Naive B cell (primary cell): Measurements from ENCODE around the gene KAZN. TPM values are rescaled to one million over a fixed set of nuclear protein-coding genes. Genes with fewer than 3 reads are reported as not detected.

Experiments
- ATAC-seq, 2 donors: fragments of 150-1000 bp; cut with Tn5 transposase; 2 replicates each; pipeline ENCODE4 v1.10.0; 2021; ENCODE audit warnings: low read depth in 2 of 2, mild to moderate bottlenecking in 2 of 2, moderate library complexity in 2 of 2
- DNase-seq: peaks from one replicate; pipeline ENCODE4 v3.0.0; 2022
- H3K27ac Mint-ChIP-seq, 6 donors: one replicate each; pipeline ENCODE4 v1.8.0; 2020 to 2022; ENCODE audit warnings: mild to moderate bottlenecking in 6 of 6, mixed read lengths in 6 of 6, moderate library complexity in 5 of 6, inconsistent platforms in 2 of 6
- H3K27me3 Mint-ChIP-seq, 3 donors: one replicate each; pipeline ENCODE4 v1.8.0; 2021 to 2022; ENCODE audit warnings: mixed read lengths in 3 of 3, mild to moderate bottlenecking in 1 of 3
- H3K36me3 Mint-ChIP-seq, 2 donors: one replicate each; pipeline ENCODE4 v1.8.0; 2020 to 2022; ENCODE audit warnings: mixed read lengths in 2 of 2, inconsistent platforms in 1 of 2, mild to moderate bottlenecking in 1 of 2
- H3K4me1 Mint-ChIP-seq, 3 donors: one replicate each; pipeline ENCODE4 v1.8.0; 2020 to 2022; ENCODE audit warnings: mixed read lengths in 3 of 3, inconsistent platforms in 1 of 3, mild to moderate bottlenecking in 1 of 3, moderate library complexity in 1 of 3
- H3K4me3 Mint-ChIP-seq, 8 donors: one replicate each; pipeline ENCODE4 v1.8.0; 2020 to 2022; ENCODE audit warnings: mild to moderate bottlenecking in 8 of 8, mixed read lengths in 8 of 8, moderate library complexity in 8 of 8, inconsistent platforms in 2 of 8
- H3K9me3 Mint-ChIP-seq, 7 donors: one replicate each; pipeline ENCODE4 v1.8.0; 2020 to 2022; ENCODE audit warnings: mixed read lengths in 7 of 7, mild to moderate bottlenecking in 5 of 7, inconsistent platforms in 2 of 7, moderate library complexity in 1 of 7
- polyA plus RNA-seq, 6 donors: library from polyadenylated mRNA; unstranded; fragments of 300-500 nt; fragmentation: Illumina TruSeq; gene quantifications; one replicate each; pipeline ENCODE4 v1.2.3, GENCODE V29; 2021; ENCODE audit warnings: low read depth in 6 of 6

The KAZN gene
- polyA plus RNA-seq, 6 donors from 2014 or later: 0.16 TPM; not detected in 5

DNA sequence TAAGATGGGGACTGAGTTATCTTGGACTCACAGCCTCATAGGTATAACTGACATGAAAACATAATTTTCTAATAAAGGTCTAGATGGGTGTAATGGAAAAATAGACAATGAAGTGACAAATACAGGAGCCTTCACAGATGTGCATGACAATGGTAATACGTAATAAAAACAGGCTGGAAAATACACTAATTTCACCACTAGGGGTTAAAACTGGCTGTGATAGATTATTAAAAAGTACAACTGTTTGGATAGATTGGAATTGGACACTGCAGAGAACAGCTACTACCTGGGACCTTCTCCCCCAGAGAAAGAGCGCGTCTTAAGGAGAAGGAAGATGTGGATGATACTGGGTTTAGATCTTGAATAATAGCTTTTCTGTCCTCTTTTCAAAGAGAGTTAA, 9.8 kb downstream of the KAZN start:
- H3K4me3 Mint-ChIP-seq: no peak overlapping the region
- DNase-seq (no peak), ATAC-seq (no peak)
- peaks cover 0 to 2% (median 0%) of the 10 kb centered on the region in 7 donors for H3K9me3 Mint-ChIP-seq
- H3K27me3 Mint-ChIP-seq: peaks cover 7 to 30% (median 21%) of the 10 kb centered on the region in 3 donors
- H3K4me1 Mint-ChIP-seq: no peaks in the 10 kb centered on the region
- no peaks in the 10 kb centered on the region for H3K36me3 Mint-ChIP-seq
- no peak overlapping the region for H3K27ac Mint-ChIP-seq

DNA sequence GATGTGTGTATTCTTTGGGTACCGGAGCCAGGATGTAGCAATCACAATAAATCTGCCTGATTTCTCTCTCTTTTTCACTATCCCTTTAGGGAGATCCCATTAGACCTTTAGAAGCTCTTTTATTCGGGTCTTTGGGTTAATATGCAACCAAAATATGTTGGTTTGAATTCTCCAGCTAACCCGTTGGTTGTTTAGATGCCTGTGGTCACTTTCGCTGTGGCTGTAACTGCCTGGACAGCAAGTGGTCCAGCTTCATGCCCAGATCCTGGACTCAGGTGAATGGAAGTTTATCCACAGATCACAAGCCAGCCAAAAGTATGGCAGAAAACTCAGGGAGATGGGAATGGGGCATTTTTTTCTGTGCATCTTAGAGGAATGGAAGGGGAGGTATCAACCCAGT, 12.3 kb downstream of the KAZN start:
- Mint-ChIP-seq H3K27me3 (peaks cover 0 to 8% (median 0%) of the 10 kb centered on the region in 3 donors), H3K4me1 (no peaks in the 10 kb centered on the region), H3K27ac (no peak overlapping the region), H3K4me3 (no peak overlapping the region), H3K36me3 (no peaks in the 10 kb centered on the region), H3K9me3 (peaks cover 0 to 2% (median 0%) of the 10 kb centered on the region in 7 donors)
- no peak for ATAC-seq
- no peak for DNase-seq

GRCh38 chr1:14611792-14612191, 13.3 kb downstream of the KAZN start:
- H3K4me3 Mint-ChIP-seq: no peak overlapping the region
- H3K27me3 Mint-ChIP-seq: peaks cover 0 to 5% (median 0%) of the 10 kb centered on the region in 3 donors
- H3K27ac Mint-ChIP-seq: no peak overlapping the region
- no peak for DNase-seq
- ATAC-seq: no peak
- H3K36me3 Mint-ChIP-seq: no peaks in the 10 kb centered on the region
- no peaks in the 10 kb centered on the region for H3K4me1 Mint-ChIP-seq
- peaks cover 0 to 4% (median 0%) of the 10 kb centered on the region in 7 donors for H3K9me3 Mint-ChIP-seq

DNA sequence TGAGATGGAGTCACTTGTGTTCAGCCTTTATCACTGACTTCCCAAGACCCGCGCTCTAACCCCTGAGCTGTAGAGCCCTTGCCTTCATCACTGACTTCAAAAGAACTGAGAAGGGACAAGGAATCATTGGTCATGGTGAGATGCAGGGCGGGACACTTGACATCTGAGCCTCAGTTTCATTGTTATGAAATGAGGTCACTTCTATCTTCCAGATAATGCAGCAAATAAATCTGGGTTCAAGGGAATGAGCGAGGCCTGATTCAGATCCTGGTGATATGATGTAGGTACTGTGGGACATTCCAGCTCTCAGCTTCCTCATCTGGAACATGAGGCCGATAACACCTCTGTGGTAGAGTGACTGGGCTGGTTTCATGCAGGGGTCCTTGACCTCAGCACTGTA, 13.8 kb downstream of the KAZN start:
- DNase-seq (no peak), ATAC-seq (no peak)
- no peaks in the 10 kb centered on the region for H3K4me1 Mint-ChIP-seq
- peaks cover 0 to 6% (median 0%) of the 10 kb centered on the region in 7 donors for H3K9me3 Mint-ChIP-seq
- peaks cover 0 to 5% (median 0%) of the 10 kb centered on the region in 3 donors for H3K27me3 Mint-ChIP-seq
- no peak overlapping the region for H3K4me3 Mint-ChIP-seq
- H3K36me3 Mint-ChIP-seq: no peaks in the 10 kb centered on the region
- no peak overlapping the region for H3K27ac Mint-ChIP-seq

- DNase-seq (no peak), ATAC-seq (no peak)
- Mint-ChIP-seq H3K36me3 (peaks cover 0 to 6% of the 10 kb centered on the region in 2 donors), H3K9me3 (peaks cover 3 to 14% (median 11%) of the 10 kb centered on the region in 7 donors), H3K27ac (no peak overlapping the region), H3K27me3 (peaks cover 0 to 12% (median 10%) of the 10 kb centered on the region in 3 donors), H3K4me1 (no peaks in the 10 kb centered on the region), H3K4me3 (no peak overlapping the region)
Measured at GRCh38 chr1:14613926-14614325, 15.4 kb downstream of the KAZN start.

DNA sequence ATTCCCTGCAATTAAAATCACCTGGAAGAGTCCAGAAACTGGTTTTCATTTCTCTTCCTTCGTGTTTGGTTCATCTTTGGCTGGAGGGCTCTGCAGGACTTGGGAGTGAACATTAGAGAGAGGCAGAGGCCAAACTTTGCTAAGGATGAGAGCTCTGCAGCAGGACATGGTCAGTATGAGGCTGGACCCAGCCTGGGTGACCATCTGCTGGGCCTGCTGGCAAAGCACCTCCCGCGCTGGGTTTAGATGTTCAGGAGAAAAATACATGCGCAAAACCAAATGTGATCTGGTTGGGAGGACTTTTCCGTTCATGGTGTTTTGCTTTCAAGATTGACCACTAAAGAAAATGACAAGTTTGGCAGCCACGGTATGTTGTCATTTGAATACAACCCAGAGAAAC, 15.9 kb downstream of the KAZN start:
- Mint-ChIP-seq H3K4me3 (no peak overlapping the region), H3K9me3 (peaks cover 4 to 18% (median 11%) of the 10 kb centered on the region in 7 donors), H3K4me1 (no peaks in the 10 kb centered on the region), H3K36me3 (peaks cover 0 to 7% of the 10 kb centered on the region in 2 donors), H3K27me3 (peaks cover 0 to 13% (median 10%) of the 10 kb centered on the region in 3 donors), H3K27ac (no peak overlapping the region)
- DNase-seq (no peak), ATAC-seq (no peak)

DNA sequence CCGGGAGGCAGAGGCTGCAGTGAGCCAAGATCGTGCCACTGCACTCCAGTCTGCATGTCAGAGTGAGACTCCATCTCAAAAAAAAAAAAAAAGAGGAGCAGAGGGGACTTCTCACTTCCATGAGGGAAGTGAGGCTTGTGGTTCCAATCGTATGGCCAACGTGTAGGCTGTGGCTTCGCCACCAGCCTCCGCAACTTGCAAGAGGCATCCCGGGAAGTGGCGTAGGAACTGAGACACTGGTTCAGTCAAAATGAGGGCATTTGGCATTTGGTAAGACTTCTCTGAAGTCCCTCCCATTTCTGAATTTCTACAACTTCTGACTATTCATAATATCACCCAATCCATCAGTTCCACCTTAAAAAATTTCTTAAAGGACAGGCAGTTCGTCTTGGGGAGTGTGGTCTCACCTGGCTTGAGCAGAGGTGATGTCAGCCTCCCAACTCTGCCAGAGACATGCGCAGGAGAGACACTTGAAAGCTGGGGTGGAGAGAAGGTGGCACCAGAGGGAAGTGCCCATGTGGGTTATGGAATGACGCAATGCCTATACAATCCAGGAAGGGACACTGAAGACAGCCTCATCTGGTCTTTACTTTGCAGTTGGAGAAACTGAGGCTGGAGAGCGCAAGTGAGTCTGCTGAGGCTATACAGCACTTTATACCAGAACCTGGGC, 17.2 kb downstream of the KAZN start:
- peak overlapping the region in 1 of 6 donors; percentile 49 for H3K27ac Mint-ChIP-seq
- ATAC-seq (no peak), DNase-seq (no peak)
- no peaks in the 10 kb centered on the region for H3K4me1 Mint-ChIP-seq
- H3K9me3 Mint-ChIP-seq: peaks cover 4 to 23% (median 12%) of the 10 kb centered on the region in 7 donors
- H3K36me3 Mint-ChIP-seq: peaks cover 0 to 7% of the 10 kb centered on the region in 2 donors
- no peak overlapping the region for H3K4me3 Mint-ChIP-seq
- H3K27me3 Mint-ChIP-seq: peaks cover 0 to 13% (median 10%) of the 10 kb centered on the region in 3 donors

- H3K27ac Mint-ChIP-seq: no peak overlapping the region
- H3K4me1 Mint-ChIP-seq: no peaks in the 10 kb centered on the region
- peaks cover 0 to 13% (median 10%) of the 10 kb centered on the region in 3 donors for H3K27me3 Mint-ChIP-seq
- peaks cover 7 to 23% (median 12%) of the 10 kb centered on the region in 7 donors for H3K9me3 Mint-ChIP-seq
- H3K4me3 Mint-ChIP-seq: no peak overlapping the region
- DNase-seq: no peak
- H3K36me3 Mint-ChIP-seq: peaks cover 0 to 7% of the 10 kb centered on the region in 2 donors
- ATAC-seq: no peak
Measured at GRCh38 chr1:14616632-14617396, 18.3 kb downstream of the KAZN start.

DNA sequence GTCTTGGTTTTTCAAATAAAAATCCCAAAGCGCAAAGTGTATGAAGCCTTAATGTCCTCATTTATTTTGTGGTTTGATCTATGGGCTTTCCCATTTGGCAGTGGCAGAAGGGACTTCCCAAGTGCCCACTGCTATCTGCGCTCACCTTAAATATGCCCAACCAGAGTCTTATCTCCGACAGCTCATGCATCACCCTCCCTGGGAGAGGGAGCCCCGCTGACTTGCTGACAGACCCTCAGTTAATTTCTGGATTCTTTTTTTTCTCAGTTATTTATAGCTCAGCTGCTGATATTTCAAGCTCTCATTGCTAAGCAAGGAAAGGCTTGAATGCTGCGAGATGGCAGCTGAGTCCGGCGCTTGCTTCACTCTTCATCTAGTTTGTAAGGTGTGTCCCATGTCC, 19.3 kb downstream of the KAZN start:
- H3K9me3 Mint-ChIP-seq: peaks cover 7 to 23% (median 12%) of the 10 kb centered on the region in 7 donors
- H3K4me1 Mint-ChIP-seq: no peaks in the 10 kb centered on the region
- ATAC-seq (no peak), DNase-seq (no peak)
- H3K27ac Mint-ChIP-seq: no peak overlapping the region
- peaks cover 0 to 13% (median 10%) of the 10 kb centered on the region in 3 donors for H3K27me3 Mint-ChIP-seq
- no peak overlapping the region for H3K4me3 Mint-ChIP-seq
- H3K36me3 Mint-ChIP-seq: peaks cover 0 to 7% of the 10 kb centered on the region in 2 donors

DNA sequence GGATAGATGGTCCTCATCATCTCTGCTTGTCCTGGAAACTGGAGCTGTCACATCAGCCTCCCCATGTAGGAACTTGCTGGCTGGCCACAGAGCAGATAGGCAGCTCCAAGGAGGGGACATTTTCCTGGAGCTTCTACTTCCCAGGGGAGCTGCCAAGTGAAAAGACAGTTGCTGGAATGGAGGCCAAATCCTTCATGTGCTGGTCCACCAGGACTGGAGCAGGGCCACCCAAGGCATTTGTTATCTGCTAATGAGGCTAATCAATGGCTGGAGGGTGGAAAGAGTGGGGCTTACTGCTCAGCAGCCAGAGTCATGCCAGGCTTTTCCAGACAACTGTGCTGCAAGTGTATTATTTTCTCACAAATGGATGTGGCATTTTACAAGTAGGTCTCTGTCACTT, 22.5 kb downstream of the KAZN start:
- no peaks in the 10 kb centered on the region for H3K4me1 Mint-ChIP-seq
- H3K27ac Mint-ChIP-seq: no peak overlapping the region
- ATAC-seq: no peak
- H3K4me3 Mint-ChIP-seq: no peak overlapping the region
- no peak for DNase-seq
- peaks cover 0 to 14% of the 10 kb centered on the region in 2 donors for H3K36me3 Mint-ChIP-seq
- peaks cover 7 to 30% (median 17%) of the 10 kb centered on the region in 7 donors for H3K9me3 Mint-ChIP-seq
- H3K27me3 Mint-ChIP-seq: peaks cover 0 to 13% (median 7%) of the 10 kb centered on the region in 3 donors

DNA sequence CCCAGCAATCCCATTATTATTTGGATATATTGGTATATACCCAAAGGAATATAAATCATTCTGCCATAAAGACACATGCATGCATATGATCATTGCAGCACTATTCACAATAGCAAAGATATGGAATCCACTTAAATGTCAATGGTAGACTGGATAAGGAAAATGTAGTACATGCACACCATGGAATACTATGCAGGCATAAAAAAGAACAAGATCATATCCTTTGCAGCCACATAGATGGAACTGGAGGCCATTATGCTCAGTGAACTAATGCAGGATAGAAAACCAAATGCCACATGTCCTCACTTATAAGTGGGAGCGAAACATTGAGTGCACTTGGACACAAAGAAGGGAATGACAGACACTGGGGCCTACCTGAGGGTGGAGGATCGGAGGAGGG, 24.6 kb downstream of the KAZN start:
- ATAC-seq: no peak
- Mint-ChIP-seq H3K27ac (no peak overlapping the region), H3K4me3 (no peak overlapping the region), H3K4me1 (no peaks in the 10 kb centered on the region), H3K36me3 (peaks cover 0 to 14% of the 10 kb centered on the region in 2 donors), H3K27me3 (peaks cover 4 to 10% (median 9%) of the 10 kb centered on the region in 3 donors), H3K9me3 (peaks cover 2 to 24% (median 13%) of the 10 kb centered on the region in 7 donors)
- DNase-seq: no peak

DNA sequence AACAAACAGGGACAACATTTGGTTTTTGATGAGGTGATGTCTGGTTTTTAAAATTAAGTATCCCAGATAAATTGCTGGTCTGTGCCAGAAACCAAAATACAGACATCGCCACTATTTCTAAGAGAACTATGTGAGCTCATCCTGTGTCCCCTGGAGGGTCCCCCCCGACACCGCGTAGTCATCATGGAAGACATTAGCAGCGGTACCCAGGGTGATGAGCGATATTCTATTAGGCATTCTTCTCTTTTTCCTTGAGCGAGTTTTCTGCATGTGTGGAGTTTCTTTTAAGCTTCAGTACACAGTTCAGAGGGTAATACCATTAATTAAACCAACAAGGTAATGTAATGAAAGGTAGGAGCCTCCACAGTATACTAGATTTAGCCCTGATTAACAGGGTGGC, 26.5 kb downstream of the KAZN start:
- Mint-ChIP-seq H3K4me3 (no peak overlapping the region), H3K9me3 (peaks cover 0 to 12% (median 5%) of the 10 kb centered on the region in 7 donors), H3K4me1 (no peaks in the 10 kb centered on the region), H3K27me3 (peaks cover 0 to 4% (median 4%) of the 10 kb centered on the region in 3 donors), H3K36me3 (peaks cover 0 to 6% of the 10 kb centered on the region in 2 donors), H3K27ac (no peak overlapping the region)
- ATAC-seq (no peak), DNase-seq (no peak)

GRCh38 chr1:14625572-14625971, 27.1 kb downstream of the KAZN start:
- Mint-ChIP-seq H3K27ac (no peak overlapping the region), H3K27me3 (peaks cover 0 to 4% (median 4%) of the 10 kb centered on the region in 3 donors), H3K9me3 (peaks cover 0 to 12% (median 5%) of the 10 kb centered on the region in 7 donors), H3K4me3 (no peak overlapping the region), H3K4me1 (no peaks in the 10 kb centered on the region), H3K36me3 (peaks cover 0 to 6% of the 10 kb centered on the region in 2 donors)
- ATAC-seq: no peak
- DNase-seq: no peak

DNA sequence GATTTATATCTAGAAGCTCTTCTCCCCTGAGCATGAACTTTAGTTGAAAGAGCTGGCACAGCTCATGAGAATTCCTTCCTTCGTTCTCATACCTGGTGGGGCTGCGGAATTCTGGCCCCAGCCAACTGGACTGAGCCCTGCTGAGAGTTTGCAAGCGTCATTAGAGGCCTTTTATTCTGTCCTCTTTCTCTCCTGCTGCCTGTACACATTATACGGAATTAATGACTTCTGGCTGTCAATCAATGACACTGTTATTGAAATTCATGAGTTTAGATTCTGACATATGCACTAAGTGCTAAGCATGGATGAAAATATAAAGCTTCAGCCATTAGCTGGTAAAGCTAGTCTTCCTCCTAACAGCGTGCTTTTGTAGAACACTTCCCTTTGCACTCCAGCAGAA, 27.5 kb downstream of the KAZN start:
- peaks cover 0 to 6% of the 10 kb centered on the region in 2 donors for H3K36me3 Mint-ChIP-seq
- DNase-seq (no peak), ATAC-seq (no peak)
- H3K27me3 Mint-ChIP-seq: peaks cover 0 to 4% (median 4%) of the 10 kb centered on the region in 3 donors
- H3K4me3 Mint-ChIP-seq: no peak overlapping the region
- H3K9me3 Mint-ChIP-seq: peaks cover 0 to 12% (median 5%) of the 10 kb centered on the region in 7 donors
- no peaks in the 10 kb centered on the region for H3K4me1 Mint-ChIP-seq
- peak overlapping the region in 1 of 6 donors; percentile 21 for H3K27ac Mint-ChIP-seq
